ENCODE data around the gene DPYSL4.
"Not testable (repeated sequence)": the region's sequence is repeated elsewhere in the genome, so short reads cannot be mapped to it uniquely, and the experiment has no call there.

The DPYSL4 gene

DNA sequence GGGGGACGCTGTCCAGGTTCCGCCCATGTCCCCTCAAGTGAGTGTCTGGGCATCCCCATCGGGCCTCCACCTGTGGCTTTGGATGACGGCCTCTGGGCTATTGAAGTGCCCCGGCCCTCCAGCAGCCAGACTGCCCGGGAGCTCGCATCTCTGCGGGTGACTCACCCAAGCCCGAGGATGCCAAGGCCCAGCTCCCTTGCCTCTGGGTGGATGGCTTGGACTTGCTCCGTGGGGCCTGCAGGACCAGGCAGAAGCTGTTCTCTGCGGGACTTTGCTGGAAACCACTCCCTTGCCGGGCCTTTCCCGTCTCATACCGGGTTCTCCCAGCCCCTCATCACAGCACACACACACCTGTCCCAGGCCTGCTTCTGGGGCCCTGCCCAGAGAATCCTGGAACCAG is 22.4 kb downstream of the DPYSL4 start:
- DNase-seq, result no peak

DNA sequence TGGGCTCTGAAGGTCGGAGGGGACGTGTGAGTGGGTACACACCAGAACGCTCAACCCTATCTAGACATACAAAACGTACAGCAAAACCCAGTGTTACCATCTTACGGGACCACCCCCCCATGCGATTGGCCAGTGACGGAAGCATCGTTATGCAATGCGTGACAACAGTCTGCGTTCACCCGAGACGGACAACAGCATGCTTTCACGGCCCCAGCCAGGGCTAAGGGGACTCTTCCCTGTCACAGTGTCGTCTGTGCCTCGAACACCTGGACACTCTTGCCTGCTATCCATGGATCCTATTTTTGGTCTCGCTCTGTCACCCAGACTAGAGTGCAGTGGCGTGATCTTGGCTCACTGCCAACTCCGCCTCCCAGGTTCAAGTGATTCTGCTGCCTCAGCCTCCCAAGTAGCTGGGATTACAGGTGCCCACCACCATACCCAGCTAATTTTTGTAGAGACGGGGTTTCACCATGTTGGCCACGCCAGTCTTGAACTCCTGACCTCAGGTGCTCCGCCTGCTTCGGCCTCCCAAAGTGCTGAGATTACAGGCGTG is 23.3 kb downstream of the DPYSL4 start:
- no peak for DNase-seq

DNA sequence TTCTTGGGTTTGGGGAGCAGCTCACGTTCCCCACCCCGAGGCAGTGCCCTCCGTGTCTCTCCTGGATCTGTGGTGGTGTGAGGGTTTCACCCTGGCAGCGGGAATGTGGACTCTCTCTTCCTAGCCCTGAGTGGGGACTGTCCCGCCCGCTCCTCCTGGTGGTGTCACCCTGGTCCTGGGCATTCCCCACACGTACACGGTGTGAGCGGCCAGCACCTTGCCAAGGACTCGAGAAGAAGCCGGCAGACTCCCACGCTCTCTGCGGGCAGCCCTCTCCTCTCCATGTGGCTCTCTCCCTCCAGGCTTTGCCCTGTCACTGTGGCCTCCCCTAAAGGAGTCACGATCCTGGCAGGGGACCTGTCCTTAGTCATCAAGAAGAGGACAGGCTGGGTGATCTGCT is 24.0 kb downstream of the DPYSL4 start:
- DNase-seq, result no peak

DNA sequence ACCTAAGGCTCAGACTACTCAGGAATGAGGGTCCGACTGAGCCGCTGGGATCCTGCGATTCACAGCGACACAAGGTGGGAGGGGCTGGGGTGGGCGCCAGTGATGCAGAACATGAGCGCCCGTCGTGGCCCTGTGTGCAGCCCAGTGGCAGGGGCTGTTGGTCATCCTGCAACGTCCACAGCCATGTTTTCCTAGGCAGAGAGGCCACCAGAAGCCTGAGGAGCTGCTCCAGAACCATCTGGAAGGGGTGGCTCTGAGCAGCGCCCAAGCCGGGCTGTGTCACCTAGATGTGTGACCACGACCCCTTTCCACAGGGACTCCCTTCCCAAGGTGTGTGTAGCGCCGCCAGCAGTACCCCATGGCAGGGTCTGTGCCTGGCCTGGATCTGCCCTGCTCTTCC is 24.5 kb downstream of the DPYSL4 start:
- DNase-seq, result no peak

DNA sequence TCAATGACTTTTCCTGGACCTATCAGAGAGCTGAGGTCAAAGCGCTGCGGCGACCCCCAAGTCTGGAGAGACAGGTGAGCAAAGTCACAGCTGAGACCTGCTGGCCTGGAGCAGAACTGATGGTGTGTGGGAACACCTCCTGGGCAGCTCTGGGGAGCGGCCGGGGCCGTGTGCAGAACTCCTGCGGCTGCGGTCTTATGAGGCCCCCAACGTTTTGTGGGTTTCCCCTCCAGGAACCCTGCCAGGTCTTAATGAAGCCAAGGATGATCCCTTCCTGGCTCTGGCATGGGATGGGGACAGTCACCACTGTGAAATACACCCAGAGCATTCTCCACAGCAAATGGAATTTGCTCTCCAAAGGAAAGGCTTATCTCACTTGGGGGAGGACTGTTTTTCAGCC is 26.1 kb downstream of the DPYSL4 start:
- DNase-seq, result no peak

DNA sequence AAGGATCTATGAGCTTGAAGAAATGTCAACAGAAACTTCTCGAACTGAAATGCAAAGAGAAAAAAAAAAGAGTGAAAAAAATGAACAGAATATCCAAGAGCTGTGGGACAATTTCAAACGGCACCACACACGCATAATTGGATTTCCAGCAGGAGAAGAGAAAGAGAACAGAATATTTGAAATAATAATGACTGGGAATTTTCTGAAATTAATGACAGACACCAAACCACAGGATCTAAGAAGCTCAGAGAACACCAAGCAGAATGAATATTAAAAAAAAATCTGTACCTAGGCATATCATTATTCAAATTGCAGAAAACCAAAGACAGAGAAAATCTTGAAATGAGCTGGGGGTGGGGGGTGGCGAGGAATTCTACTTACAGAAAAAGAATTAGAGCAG is 27.2 kb downstream of the DPYSL4 start:
- DNase-seq, result no peak

DNA sequence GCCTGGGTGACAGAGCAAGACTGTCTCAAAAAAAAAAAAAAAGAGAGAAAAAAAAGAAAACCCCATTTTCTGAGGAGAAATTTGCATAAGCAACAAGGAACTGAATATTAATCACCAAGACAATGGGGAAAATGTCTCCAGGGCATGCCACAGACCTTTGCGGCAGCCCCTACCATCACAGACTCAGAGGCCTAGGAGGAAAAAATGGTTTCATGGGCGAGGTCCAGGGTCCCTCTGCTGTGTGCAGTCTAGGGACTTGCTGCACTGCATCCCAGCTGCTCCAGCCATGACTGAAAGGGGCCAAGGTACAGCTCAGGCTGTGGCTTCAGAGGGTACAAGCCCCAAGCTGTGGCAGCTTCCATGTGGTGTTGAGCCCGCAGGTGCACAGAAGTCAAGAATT is 29.7 kb downstream of the DPYSL4 start:
- not testable (repeated sequence) for DNase-seq

DNA sequence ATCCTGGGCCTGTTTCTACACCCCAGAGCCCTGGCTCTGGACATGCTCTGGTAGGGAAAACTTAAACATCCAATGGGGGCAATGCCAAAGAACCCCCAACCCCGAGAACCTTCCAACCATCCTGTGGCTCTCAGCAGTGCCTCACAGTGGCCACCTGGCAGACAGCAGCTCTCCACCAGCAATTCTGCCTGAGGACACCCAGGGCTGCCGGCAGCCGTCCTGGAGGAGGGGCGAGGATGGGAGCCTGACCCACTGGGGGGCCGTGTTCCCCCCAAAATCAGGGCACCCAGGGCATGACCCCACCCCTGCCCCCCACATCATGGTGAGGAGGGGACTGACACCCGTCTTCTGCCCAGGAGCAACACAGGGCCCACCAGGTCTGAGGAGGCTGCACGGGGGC is 32.7 kb downstream of the DPYSL4 start:
- DNase-seq, result no peak

DNA sequence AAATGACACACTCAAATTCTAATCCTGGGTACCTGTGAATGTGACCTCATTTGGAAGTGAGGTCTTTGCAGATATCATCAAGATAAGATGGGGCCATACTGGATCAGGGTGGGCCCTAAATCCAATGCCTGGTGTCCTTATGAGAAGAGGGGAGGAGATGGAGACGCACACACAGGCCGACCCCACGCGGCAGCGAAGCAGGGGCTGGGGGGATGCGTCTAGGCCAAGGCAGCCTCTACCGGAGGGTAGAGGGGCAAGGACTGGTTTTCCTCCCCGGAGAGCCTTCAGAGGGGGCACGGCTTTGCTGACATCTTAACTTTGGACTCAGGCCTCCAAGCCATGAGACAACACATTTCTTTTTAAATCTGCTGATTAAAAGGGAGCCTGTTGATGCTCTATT is 33.3 kb downstream of the DPYSL4 start:
- DNase-seq, result no peak

DNA sequence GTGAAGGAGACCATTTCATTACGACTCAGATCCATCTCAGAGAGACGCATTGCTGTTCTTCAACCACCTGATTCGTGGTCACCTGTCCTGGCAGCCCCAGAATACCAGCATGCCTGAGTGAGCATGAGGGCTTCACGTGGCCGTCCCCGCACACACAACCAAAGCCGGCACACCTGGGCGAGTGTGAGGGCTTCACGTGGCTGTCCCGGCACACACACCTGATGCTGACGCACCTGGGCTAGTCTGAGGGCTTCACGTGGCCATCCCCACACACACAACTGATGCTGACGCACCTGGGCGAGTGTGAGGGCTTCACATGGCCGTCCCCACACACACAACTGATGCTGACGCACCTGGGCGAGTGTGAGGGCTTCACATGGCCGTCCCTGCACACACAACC is 34.2 kb downstream of the DPYSL4 start:
- DNase-seq, result not testable (repeated sequence)

DNA sequence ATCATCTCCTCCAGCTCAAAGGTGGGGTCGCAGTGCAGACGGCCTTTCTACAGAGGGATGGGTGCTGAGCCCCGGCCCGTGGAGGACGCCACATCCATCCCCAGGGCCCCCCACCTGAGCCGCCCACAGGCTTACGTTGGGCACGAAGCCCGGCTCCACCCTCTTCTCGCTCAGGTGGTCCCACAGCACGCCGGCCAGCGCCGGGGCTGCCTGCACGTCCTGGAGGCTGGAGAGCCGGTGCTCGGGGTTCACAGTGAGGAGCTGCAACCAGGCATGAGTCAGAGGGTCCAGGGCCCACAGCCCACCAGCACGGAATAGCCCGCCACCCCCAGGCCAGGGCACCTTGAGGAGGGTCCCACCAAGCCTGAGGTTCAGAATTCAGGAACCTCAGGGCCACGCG is 36.0 kb downstream of the DPYSL4 start:
- no peak for DNase-seq

DNA sequence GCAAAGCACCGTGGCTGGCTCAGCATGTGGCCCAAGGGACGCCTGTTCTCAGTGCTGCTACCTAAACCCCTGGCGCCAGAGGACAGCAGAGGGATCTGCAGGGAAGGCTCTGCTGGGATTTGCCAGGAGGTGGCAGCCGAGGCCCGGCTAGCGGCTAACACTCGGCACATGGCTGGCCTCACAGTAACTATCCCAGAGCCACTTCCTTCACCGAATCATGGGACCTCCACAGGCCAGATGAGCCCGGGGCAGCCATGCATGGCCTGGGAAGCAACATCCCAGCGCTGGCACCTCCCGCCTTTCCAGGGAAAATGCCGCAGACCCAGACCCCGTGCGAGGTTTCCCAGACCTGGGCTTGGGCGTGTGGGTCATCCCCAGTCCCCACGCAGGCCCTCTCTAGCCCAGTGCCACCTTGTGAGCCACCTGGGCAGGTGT is 36.4 kb downstream of the DPYSL4 start:
- peak; percentile 70 for DNase-seq

DNA sequence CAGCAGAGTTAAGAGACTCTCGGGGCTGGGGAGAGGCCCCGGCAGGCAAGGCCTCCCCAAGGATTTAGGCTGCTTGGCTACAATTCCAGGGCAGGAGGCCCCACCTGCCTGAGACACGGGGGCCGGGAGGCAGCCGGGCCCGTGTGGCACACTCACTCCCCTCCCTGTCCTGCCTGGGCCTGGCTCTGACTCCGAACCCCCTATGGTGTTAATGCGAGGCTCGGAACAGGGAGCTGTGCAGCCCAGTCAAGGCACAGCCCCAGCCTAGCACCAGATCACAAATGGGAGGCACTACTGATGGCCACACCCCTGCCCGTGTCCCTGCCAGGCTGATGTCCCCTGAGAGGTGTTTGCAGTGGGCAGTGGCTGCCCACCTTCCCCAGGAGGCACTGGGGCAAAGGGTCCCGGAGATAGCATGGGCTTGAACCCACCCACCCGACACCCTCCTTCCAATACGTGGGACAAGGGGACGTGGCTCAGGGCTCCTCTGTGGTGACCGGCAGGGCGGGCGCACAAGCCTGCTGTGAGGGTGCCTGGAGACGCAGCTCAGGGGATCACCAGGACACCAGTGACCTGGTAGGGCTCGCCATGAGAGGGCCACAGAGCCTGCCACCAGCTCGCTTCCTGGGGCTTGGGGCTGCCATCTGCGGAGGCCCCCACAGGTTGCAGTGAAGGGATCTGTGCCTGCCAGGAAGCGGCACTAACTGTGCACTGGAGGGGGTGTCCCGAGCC is 37.0 kb downstream of the DPYSL4 start:
- no peak for DNase-seq

DNA sequence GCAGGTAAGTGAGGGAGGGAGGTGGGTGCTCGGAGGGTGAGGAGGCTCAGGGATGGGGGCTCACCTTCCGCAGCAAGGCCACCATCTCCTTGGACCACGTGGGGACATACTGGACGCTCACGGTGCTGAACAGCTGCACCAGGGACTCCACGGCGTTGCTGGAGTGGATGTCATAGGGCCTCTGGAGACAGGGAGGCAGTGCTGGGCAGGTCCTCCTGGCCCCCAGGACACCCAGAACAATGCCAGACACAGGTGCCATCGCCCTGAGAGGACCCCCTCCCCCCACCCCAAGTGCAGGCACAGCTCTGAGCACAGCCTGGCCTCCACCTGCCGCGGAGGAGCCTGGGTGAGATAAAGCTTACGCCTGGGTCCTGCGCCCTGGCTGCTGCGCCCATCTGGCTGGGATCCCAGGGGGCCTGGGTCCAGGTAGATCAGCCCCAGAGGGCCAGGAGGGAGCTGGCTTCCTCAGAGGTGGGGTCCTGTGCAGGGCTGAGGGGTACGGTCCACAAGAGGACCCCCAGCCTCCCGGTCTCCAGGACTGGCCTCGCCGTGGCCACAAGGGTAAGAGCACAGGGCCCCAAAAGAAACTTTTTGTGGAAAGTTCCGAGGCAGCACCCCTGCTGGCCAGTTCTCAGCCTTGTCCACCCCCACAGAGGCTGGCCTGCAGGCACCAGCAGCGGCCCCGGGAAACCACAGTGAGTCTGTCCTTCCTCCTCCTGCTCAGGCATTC is 37.8 kb downstream of the DPYSL4 start:
- DNase-seq, result no peak

DNA sequence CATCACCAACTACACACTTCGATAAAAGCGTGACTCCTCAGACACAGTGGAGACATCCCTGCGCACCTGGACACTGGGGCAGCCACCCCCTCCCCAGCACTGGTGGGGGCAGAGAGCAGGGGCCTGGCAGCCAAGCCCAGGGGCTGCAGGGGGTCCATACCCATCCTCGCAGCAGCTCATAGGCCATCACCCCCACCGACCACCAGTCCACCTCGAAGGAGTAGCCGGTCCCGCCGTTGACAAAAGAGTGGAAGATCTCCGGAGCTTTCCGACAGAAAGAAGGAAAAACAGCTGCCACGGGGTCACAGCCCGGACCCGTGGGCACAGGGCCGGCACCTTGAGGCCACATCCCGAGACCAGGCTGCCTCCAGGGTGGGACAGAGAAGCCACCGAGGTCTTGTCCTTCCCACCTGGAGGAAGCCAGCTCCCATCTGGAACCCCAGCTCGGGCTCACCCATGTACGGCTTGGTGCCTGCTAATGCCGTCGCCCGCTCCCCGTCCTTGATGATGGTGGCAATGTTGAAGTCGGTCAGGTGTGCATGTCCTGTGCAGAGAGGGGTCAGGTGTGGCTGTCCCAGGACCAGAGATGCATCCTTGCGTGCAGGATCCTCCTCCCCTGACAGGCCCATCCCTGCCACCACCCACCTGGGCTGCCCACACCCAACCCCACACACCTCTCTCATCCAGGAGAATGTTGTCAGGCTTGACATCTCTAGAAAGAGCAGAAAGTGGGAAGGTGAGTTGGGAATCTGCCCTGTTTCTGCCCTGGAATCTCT is 38.5 kb downstream of the DPYSL4 start:
- DNase-seq, result no peak

DNA sequence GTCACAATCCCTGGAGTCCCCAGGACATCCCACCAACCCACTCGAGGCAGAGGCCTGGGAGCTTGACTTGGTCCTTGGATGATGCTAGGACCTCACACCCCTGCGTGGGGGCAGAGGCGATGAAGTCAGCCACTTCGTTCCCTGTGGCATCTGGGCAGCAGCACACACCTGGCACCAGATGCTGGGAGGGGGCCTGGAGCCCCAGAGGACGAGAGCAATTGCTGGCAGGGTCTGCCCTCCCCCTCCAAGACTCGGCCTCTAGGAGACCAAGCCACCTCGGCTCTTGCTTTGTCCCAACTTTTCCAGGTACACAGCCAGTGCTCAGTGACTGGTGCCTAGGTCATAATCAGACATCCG is 39.1 kb downstream of the DPYSL4 start:
- no peak for DNase-seq

DNA sequence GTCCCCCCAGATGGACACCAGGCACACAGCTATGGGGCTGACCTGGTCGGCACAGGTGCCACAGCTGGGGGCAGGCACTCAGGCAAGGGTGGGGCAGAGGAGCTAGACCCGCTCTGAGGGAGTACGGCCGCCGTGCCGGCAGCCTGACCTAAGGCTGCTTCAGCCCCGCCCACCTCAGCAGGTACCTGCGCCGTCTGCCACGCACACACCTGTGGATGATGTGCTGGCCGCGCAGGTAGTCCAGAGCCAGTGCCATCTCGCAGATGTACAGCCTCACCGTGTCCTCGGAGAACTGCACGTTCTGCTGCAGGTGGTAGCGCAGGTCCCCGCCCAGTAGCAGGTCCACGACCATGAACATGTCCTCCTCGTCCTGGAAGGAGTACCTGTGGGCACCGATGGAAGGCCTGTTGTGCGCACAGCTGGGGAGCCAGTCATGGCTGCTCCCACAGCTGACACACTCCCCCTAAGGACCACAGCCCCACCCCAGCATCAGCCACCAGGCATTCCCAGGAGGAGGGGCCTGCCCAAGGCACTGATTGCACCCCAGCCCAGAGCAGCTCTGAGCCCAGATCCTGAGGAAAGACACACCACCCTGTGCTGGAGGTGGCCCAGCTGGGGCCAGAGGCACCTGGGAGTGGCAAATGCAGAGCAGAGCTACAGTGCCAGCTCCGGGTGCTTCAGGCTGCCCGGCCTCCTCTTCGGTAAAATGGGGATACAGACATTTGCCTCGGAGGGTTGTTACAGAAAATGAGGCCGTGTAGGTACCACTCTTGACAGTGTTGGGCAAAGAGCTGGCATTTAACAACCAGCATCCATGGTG is 40.0 kb downstream of the DPYSL4 start:
- DNase-seq, result no peak

DNA sequence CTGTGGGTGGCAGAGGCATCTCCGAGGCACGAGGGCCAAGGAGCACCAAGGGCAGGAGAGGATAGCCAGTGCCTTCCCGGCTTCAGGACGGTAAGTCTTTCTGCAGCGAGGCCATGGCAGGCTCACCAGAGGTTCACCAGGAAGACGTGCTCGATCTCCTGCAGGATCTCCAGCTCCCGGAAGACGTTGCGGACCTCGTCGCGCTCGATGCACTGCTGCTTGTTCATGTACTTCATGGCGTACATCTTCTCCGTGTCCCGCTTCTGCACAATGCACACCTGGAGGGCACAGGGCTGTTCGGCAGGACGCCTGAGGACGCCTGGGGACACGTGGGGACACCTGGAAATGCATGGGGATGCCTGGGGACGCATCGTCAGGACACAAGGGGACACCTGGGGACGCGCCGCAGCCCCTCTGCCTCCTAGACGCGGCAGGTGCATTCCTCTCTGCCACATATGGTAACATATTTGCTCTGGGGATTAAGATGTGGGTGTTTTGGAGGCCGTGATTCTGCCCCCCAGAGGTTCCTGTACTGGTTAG is 41.2 kb downstream of the DPYSL4 start:
- no peak for DNase-seq

DNA sequence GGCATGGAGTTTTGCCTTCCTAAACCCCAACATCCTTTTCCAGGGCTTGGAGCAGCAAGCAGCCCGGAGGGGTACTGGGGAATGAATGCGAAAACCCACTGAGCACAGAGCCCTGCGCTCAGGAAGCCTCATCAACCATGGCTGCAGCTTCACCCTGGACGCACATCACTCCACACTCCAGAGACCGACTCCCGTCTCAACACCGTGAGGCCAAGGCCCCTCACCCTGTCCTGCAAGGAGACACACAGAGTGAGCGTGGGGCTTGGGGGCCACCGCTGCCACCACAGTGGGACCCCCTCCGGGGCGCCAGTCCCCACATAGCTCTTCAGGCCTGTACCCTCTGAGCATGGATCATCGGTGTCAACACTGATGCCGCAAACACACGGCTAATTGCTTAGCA is 41.9 kb downstream of the DPYSL4 start:
- no peak for DNase-seq

DNA sequence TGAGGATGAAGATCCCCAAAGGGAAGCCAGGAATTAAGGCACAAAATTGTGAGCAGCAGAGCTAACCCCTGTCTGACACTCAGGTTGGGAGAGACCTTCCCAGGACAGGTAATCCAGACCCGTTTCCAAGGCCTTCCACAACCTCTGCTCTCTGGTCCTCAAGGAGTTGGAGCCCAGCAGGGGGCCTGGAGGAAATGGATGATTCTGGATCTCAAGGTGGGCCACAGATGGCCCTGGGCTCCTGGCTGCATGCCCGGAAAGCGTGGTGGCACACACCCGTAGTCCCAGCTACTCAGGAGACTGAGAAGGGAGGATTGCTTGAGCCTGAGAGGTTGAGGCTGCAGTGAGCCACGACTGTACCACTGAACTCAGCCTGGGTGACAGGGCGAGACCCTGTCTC is 42.3 kb downstream of the DPYSL4 start:
- DNase-seq, result no peak

DNA sequence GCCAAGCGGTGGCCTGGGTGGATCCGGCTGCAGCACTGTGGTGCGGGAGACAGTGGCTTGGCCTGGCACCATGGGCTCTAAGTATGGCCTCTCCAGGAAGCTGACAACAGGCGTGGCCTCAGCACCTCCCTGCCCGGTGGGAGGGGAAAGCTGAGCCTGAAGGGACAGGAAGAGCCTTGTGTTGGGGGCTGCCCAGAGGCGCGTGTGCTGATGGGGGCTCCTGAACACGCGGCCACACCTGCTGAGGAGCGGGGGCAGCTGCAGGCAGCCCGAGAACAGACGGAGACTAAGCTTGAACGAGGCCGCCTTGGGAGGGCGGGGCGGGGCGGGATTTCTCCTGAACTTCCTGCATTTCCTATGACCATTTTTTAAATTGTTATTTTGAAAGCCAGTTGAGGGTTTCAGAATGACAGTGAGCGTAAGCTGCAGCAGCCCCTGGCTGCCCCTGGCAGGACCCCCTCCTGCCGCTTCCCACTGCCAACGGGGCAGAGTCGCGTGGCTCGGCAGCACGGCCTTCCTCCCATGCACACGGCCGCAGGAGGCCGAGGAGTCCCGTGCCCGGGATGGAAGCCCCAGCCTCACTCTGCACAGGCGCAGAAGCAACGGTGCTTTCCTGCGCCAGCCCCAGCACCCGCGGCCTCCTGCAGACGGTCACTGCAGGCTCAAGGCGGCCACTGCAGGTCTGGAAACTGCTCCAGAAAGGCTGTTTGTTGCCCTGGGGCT is 43.2 kb downstream of the DPYSL4 start:
- DNase-seq, result no peak

All from GF-D8 (cell line).